AG04449 (cell line): Measurements from ENCODE around the gene MIF4GD.
A peak's percentile ranks its signal among the peaks of the same experiment; 100 is the strongest.

Source experiments
- CTCF ChIA-PET: fragments of 350-600 bp; formaldehyde crosslinking; extraction: SDS; loops from one replicate; lab custom pipeline; 2021; ENCODE audit warnings: antibody characterized with exemption; lab: Yijun Ruan, JAX
- POLR2A ChIA-PET: fragments of 400-600, 350-600 bp; formaldehyde crosslinking; extraction: SDS; loops from one replicate; lab custom pipeline; 2020; ENCODE audit warnings: antibody characterized with exemption, inconsistent platforms; lab: Yijun Ruan, JAX
- DNase-seq: peaks from one replicate; pipeline ENCODE4 v3.0.0-alpha.2; 2010; ENCODE audit warnings: low read depth, low spot score
- H3K4me3 ChIP-seq: 2 replicates; pipeline ENCODE4 v1.5.1; 2011; ENCODE audit warnings: low read depth, mild to moderate bottlenecking, control low read depth, low read length
- CTCF ChIP-seq: IDR thresholded peaks from one replicate; pipeline ENCODE4 v1.5.1; 2011; ENCODE audit warnings: mild to moderate bottlenecking, moderate library complexity, low read length, control low read depth, inconsistent platforms; ENCODE audit not compliant: insufficient read depth; ENCODE audit errors: missing control alignments

MIF4GD gene

GRCh38 chr17:75270218-75270965 lies 639 bp downstream of the MIF4GD start:
- TF ChIP-seq CTCF = peak; percentile 51
- ChIA-PET POLR2A (interaction anchor here (0.6 to 2.9 kb wide), 5 partner anchors 9 to 135 kb away, joined by 3 to 25 read pairs (median 12); partner anchors contain the start of genes GGA3, GRB2, MRPS7 and SLC25A19), CTCF (interaction anchor here (0.5 to 6.7 kb wide), 68 partner anchors 9 to 483 kb away, joined by 3 to 135 read pairs (median 4); partner anchors contain the start of genes GGA3, GRB2, MRPS7 and SLC25A19)
- DNase-seq = no peak
- peak overlapping the region; percentile 83 for H3K4me3 ChIP-seq

DNA sequence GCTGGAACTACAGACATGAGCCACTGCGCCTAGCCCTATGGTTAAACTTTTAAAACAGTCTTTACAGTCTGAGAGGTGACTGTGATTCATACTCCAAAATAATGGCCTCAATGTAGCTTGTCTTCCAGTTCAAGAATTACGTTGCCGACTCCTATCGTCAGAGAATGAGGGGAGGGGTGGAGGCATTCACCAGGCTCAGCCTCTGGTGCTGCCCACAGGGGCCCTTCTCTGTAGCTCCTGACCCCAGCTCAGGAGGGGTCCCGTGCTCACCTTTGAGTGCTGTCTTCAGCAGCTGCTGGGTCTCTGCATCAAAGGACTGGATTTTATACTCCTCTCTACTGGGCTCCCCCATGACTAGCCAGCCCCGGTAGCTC lies 1.2 kb downstream of the MIF4GD start:
- ChIA-PET CTCF (interaction anchor here (1.0 to 6.7 kb wide), 22 partner anchors 8 to 480 kb away, joined by 3 to 135 read pairs (median 12); partner anchors contain the start of genes GGA3, GRB2, MRPS7 and SLC25A19), POLR2A (interaction anchor here (0.7 to 2.9 kb wide), 4 partner anchors 8 to 136 kb away, joined by 6 to 25 read pairs (median 18); partner anchors contain the start of genes GGA3, GRB2, MRPS7 and SLC25A19)
- no peak for DNase-seq
- H3K4me3 ChIP-seq = peak overlapping the region; percentile 83
- no peak for TF ChIP-seq CTCF

- CTCF ChIA-PET = interaction anchor here (1.2 to 5.1 kb wide), 5 partner anchors 18 to 482 kb away, joined by 4 to 43 read pairs (median 5); partner anchors contain the start of gene SLC25A19
- no peak overlapping the region for H3K4me3 ChIP-seq
- DNase-seq = no peak
- no peak for TF ChIP-seq CTCF
- POLR2A ChIA-PET = interaction anchor here (1.0 kb wide), 1 partner anchor 22 kb away, joined by 3 read pairs; the partner anchor contains the start of gene SLC25A19
Measured at GRCh38 chr17:75267411-75268232, 3.4 kb downstream of the MIF4GD start.

DNA sequence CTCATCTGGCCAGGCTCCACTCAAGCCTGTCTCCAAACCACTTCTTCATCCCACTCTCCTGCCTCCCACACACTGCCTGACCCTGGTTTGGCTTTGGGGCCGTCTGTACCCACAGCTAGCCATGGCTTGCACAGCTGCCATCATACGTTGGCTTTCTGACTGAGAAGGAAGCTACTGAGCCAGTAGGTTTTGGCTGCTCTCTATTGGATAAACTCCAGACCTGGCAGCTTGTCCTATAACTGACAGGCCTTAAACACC lies 3.9 kb downstream of the MIF4GD start:
- no peak overlapping the region for H3K4me3 ChIP-seq
- no peak for DNase-seq
- ChIA-PET CTCF (interaction anchor here (0.9 to 5.1 kb wide), 4 partner anchors 10 to 145 kb away, joined by 3 to 43 read pairs (median 4); partner anchors contain the start of gene SLC25A19), POLR2A (interaction anchor here (1.0 kb wide), 1 partner anchor 22 kb away, joined by 3 read pairs; the partner anchor contains the start of gene SLC25A19)
- TF ChIP-seq CTCF = no peak

GRCh38 chr17:75266316-75267152 lies 4.5 kb downstream of the MIF4GD start:
- ChIA-PET POLR2A (interaction anchor here (1.0 kb wide), 1 partner anchor 23 kb away, joined by 3 read pairs; the partner anchor contains the start of gene SLC25A19), CTCF (interaction anchor here (0.9 to 1.6 kb wide), 2 partner anchors 10 to 23 kb away, joined by 3 to 5 read pairs; partner anchors contain the start of gene SLC25A19)
- DNase-seq = no peak
- no peak for TF ChIP-seq CTCF
- H3K4me3 ChIP-seq = no peak overlapping the region
